HG03460 (cell line): Measurements from ENCODE around the gene MRPL53.

Source experiments
- ATAC-seq: cut with Tn5 transposase; IDR thresholded peaks from one replicate; pipeline ENCODE4 v1.9.1; 2021; ENCODE audit not compliant: unreplicated experiment

The MRPL53 gene

DNA sequence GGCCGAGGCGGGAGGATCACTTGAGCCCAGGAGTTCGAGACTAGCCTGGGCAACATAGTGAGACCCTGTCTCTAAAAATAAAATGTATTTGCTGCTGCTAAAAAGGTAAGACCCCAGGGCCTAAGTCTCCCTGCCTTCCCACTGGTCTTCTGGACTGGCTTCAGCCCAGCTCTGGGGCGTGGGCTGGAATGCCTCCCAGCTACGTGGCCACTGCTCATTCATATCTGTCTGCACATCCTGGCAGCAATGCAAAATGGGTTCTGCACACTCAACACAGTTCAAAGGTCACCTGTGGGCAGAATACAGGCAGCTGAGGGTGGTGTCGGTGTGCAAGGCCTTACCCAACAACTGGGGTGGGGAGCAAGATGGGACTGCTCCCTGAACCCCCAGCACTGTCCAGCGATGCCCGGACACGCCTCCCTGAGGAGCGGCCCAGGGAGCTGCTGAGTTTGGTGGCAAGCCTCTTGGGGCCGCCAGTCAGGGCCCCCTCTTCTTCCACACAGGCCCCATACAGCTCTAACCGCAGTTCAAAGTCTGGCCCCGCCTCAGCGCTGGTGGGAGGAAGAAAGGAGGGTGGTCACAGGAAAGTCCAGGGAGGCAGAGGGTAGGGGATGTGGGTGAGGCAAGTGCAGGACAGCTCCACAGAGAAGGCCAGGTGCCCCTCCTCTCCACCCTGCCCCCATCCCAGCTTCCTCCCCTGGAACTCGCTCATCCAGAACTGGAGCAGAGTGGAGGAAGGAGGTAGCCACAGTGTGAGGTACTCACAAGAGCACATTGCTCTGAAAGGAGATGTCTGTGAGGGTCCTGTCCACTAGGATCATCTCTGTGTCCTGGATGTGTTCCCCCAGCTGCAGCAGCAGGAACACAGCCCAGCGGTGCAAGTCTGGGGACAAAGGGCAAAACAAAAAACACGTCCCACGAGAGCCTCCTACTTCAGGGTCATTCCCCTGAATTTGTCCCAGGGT is 42.7 kb downstream of the MRPL53 start:
- ATAC-seq = no peak

DNA sequence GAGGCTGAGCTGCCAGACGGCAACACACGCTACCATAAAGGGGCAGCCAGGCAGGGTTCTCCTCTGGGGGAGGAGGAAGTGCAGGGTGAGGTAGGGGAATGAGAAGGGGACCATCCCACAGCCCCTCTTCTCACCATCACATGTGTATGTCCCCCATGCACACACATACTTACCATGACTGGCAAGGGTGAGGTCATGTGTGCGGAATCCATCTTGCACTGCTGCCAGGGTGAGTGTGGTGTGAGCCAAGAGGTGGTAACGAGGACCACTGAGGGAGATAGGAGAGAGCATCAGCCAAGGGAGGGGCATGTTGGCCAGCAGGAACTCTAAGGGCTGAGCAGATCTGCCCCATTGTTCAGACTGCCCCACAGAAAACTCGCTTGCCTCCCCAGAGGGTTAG is 43.8 kb downstream of the MRPL53 start:
- no peak for ATAC-seq

DNA sequence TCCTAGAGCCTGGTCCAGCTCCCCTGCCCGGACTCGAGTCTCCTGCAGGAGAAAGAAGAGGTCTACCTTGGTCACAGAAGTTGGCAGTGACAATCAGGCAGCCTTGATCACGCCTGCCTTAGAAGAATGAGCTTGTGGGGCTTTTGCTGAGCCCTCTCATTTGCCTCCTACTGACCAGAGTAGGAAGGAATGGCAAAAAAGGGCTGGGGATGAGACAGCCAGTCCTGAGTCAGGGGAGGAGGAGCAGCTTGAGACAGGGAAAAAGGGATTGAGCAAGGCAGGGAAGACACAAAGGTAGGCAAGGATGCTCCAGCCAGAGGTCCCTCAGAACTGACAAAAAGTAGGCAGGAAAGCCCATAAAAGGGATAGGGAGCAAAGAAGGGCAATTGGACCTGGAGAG is 44.9 kb downstream of the MRPL53 start:
- ATAC-seq = no peak

DNA sequence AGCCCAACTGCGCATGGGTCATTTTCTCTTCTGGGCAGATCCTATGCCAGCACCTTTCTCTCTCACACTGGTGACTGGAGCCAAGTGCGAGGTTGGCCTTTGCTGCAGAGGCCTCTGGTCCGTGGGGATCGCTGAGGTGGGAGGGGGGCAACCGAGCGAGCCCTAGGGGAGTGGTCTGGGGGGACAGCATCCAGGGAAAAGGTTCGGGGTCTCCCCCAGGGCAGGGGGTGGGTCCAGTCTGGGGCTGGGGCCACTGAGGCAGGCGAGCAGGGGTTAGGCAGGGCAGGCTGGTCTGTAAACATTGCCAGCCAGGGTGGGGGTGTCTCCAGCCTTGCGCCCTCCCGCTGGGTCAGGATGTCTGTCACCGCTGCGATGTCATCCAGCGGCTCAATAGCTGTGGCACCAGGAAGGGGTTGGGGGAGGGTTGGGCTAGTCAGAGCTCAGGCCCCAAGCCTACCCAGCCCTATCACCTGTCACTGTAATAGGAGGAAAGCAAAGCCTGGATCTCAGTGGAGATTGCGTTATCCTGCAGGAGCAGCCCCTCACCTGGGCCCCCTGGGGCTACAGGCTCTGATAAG is 46.2 kb downstream of the MRPL53 start:
- ATAC-seq = no peak

DNA sequence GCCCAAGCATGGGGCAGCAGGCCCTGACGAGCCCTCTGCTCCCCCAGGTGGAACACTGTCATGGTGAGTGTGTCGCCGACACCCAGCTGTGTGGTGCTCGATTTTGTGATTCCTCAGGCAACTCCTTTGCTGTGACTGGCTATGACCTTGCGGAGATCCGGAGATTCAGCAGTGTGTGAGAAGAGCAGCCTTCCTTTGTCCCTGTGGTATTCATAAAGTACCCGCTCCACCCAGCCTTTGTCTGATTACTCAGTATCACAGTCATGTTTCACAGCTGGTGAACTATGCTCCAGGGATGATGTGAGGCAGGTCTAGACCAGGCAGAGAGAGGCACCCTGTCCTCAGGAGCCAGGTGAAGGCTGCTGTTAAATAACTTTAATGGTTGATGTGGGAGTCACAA is 47.0 kb downstream of the MRPL53 start:
- ATAC-seq = no peak

DNA sequence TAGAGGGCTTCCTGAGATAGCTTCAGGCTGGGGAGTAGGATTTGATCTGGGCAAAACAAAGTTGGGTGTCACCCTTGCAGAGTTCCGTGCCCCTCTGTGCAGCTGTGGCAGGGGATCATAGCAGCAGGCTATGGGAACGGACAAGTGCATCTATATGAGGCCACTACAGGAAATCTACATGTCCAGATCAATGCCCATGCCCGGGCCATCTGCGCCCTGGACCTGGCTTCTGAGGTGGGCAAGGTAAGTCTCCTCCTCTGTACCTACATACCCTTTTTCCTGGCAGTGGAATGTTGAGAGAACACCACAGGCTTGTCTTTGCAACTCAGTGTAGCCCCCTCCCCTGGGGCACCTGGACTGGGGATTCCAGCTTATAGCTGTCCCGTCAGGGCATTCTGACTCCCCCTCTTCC is 47.5 kb downstream of the MRPL53 start:
- no peak for ATAC-seq

DNA sequence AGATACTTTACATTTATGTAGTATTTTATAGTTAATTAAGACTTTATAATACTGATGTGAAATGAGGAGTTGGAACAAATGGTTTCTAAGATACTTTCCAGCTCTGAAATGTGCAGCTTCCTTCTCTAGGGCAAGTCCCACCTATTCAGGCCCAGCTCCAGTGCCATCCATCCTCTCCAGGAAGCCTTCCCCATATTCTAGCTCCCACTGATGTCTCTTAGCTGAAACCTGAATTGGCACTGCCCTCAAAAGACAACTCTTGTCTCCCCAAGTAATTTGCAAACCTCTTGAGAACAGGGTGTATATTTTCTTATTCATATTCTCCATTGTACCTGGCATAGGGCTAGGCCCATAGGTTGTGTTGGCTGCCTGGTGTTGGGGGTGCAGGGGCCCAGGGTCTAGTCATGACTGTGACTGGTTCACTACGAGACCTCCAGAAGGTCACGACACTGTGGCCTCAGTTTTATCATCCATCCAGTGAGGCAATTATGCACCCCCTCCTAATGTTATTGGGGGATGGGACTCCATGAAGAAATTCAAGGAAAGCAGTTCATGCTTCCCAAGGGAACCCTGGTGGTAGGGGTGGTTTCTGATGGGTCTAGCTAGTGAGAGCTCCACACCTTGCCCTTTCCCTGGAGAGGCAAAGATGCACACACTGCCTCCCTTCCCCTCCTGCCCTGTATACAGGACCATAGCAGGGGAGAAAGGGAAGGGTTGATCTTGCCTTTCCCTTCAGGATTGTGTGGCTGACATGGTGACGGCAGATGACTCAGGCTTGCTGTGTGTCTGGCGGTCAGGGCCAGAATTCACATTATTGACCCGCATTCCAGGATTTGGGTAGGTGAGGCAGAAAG is 48.1 kb downstream of the MRPL53 start:
- no peak for ATAC-seq

DNA sequence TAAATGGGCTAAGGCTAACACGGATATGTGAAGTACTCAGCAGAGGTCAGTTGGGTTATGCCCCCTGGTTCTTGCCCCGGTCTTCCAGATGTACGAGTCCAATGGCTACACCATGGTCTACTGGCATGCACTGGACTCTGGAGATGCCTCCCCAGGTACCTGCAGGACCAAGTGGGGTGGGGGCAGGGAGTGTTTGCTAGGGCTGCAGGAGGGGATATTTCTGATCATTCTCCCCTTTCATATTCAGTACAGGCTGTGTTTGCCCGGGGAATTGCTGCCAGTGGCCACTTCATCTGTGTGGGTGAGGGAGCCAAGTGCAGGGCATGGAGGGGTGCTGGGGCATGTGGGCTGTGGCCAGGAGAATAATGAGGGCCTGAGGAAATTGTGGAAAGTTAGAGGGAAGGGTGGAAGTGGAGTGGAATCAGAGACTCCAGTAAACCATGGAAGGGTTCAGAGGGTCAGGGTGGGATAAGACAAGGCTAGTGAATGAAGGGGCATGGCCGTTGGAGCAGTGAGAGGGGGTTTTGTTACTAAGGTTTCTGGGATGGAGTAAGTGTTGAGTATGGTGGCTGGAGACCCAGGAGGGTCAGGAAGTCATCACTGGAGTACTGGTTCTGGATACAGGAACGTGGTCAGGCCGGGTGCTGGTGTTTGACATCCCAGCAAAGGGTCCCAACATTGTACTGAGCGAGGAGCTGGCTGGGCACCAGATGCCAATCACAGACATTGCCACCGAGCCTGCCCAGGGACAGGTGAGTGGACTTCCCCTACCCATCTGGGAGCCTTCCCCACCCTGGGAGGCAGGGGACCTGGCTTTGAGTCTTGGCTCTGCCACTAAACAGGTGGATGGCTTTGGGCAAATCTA is 49.0 kb downstream of the MRPL53 start:
- ATAC-seq = no peak
